K562 (cell line): Measurements from ENCODE around the gene SLC25A29. TPM values are rescaled to one million over a fixed set of nuclear protein-coding genes. Genes with fewer than 3 reads are reported as not detected.

Source experiments
- ATAC-seq: fragments of 200-7000 bp; cut with Tn5 transposase; 3 replicates; pipeline ENCODE4 v1.9.1; 2020; ENCODE audit warnings: moderate library complexity
- BruUV-seq: library from RNA; stranded (reverse); fragments of 400-500 nt; replicated peaks from 2 replicates; lab custom pipeline; 2021; lab: Mats Ljungman, UMichigan
- CTCF ChIA-PET: fragments of 300-600 bp; formaldehyde crosslinking; extraction: SDS; loops from one replicate; lab custom pipeline; 2021; ENCODE audit warnings: low intra/inter-chr PET ratio; lab: Yijun Ruan, JAX
- POLR2A ChIA-PET: fragments of 300-600, 350-650 bp; sonication (Branson Sonifier 250); formaldehyde crosslinking; extraction: SDS; loops from one replicate; lab custom pipeline; 2021; ENCODE audit warnings: antibody characterized with exemption, inconsistent platforms; lab: Yijun Ruan, JAX
- DNase-seq, 4 experiments: peaks; one replicate each; pipeline versions ENCODE4 v3.0.0 to v3.0.0-alpha.2; 2011 to 2018; ENCODE audit warnings: low spot score in 3 of 4, mixed read lengths in 3 of 4; ENCODE audit errors: extremely low read depth in 1 of 4
- FAIRE-seq: peaks from 2 replicates; lab custom pipeline; 2011; peaks lifted over from hg19 to GRCh38; lab: Jason Lieb, UNC
- H2AFZ ChIP-seq: 2 replicates; pipeline ENCODE4 v1.6.0; 2011; ENCODE audit warnings: low read depth, low read length, control low read depth, inconsistent platforms
- H3K27ac ChIP-seq: fragments of 200-600 bp; 3 replicates; pipeline ENCODE4 v1.8.0; 2011; ENCODE audit warnings: low read depth, mild to moderate bottlenecking, control low read depth, inconsistent platforms, low read length, moderate library complexity, mixed read lengths; ENCODE audit errors: extremely low read depth
- H3K27me3 ChIP-seq, 2 experiments: fragments of 300-600 bp in 1 of 2; 2 replicates in 1 of 2; 3 replicates in 1 of 2; pipeline versions ENCODE4 v1.6.0 to v1.8.0; 2011; ENCODE audit warnings: inconsistent platforms in 2 of 2, low read length in 2 of 2, mild to moderate bottlenecking in 1 of 2, mixed read lengths in 1 of 2, moderate library complexity in 1 of 2; ENCODE audit not compliant: control insufficient read depth in 2 of 2, insufficient read depth in 2 of 2
- H3K36me3 ChIP-seq: fragments of 300-600 bp; 3 replicates; pipeline ENCODE4 v1.8.0; 2011; ENCODE audit warnings: mild to moderate bottlenecking, low read length, inconsistent platforms; ENCODE audit not compliant: control insufficient read depth, insufficient read depth
- H3K4me1 ChIP-seq, 2 experiments: fragments of 200-600 bp in 1 of 2; replicated peaks in 1 of 2; 2 replicates in 1 of 2; 3 replicates in 1 of 2; pipeline versions ENCODE4 v1.5.1 to v1.8.0; 2011; ENCODE audit warnings: inconsistent platforms in 2 of 2, low read length in 2 of 2, mild to moderate bottlenecking in 1 of 2, mixed read lengths in 1 of 2, moderate library complexity in 1 of 2; ENCODE audit not compliant: control insufficient read depth in 2 of 2, insufficient read depth in 2 of 2
- H3K4me2 ChIP-seq: 2 replicates; pipeline ENCODE4 v1.6.1; 2011; ENCODE audit warnings: low read length, control low read depth, inconsistent platforms, mixed read lengths; ENCODE audit not compliant: insufficient read depth
- H3K4me3 ChIP-seq: fragments of 200-600 bp; sonication (generic), shearing (Covaris generic); 2 replicates; pipeline ENCODE4 v1.5.1; 2016; ENCODE audit warnings: control low read depth, inconsistent platforms
- H3K79me2 ChIP-seq: fragments of 200-600 bp; 3 replicates; pipeline ENCODE4 v1.8.0; 2011; ENCODE audit warnings: low read length, inconsistent platforms; ENCODE audit not compliant: control insufficient read depth, insufficient read depth
- H3K9ac ChIP-seq, 2 experiments: 2 replicates each; pipeline versions ENCODE4 v1.6.0 to v1.6.1; 2011; ENCODE audit warnings: low read depth in 2 of 2, low read length in 2 of 2, control low read depth in 1 of 2, inconsistent platforms in 1 of 2, mild to moderate bottlenecking in 1 of 2, mixed read lengths in 1 of 2; ENCODE audit not compliant: insufficient read depth in 1 of 2
- H3K9me1 ChIP-seq: one replicate; pipeline ENCODE4 v1.6.0; 2011; ENCODE audit warnings: inconsistent platforms, mild to moderate bottlenecking, low read length, moderate library complexity; ENCODE audit not compliant: control insufficient read depth, insufficient read depth
- H3K9me3 ChIP-seq: replicated peaks from 2 replicates; pipeline ENCODE4 v1.5.1; 2011; ENCODE audit warnings: low read depth, low read length, inconsistent platforms; ENCODE audit not compliant: control insufficient read depth, insufficient read depth
- H4K20me1 ChIP-seq: replicated peaks from 2 replicates; pipeline ENCODE4 v1.6.1; 2011; ENCODE audit warnings: low read length, inconsistent platforms, mixed read lengths; ENCODE audit not compliant: control insufficient read depth, insufficient read depth
- CAMTA2 ChIP-seq: fragments of 250-450 bp; sonication (Bioruptor Pico); conservative IDR thresholded peaks from 2 replicates; pipeline ENCODE4 v1.5.1; 2022
- CBFB ChIP-seq: sonication (generic); formaldehyde crosslinking; IDR thresholded peaks from 2 replicates; pipeline ENCODE4 v1.4.0; 2020; ENCODE audit warnings: mild to moderate bottlenecking, missing genetic modification reagents
- CCNT2 ChIP-seq: IDR thresholded peaks from 2 replicates; pipeline ENCODE4 v1.6.1; 2011; ENCODE audit warnings: borderline replicate concordance, low read depth, mild to moderate bottlenecking, moderate library complexity, mixed read lengths, low read length; ENCODE audit not compliant: insufficient read length; ENCODE audit errors: extremely low read depth
- ELF2 ChIP-seq: fragments of 250-450 bp; sonication (Bioruptor Pico); IDR thresholded peaks from 2 replicates; pipeline ENCODE4 v1.5.0; 2021; ENCODE audit warnings: mild to moderate bottlenecking
- LEF1 ChIP-seq: fragments of 450-650 bp; IDR thresholded peaks from 2 replicates; pipeline ENCODE4 v1.6.1; 2016; ENCODE audit warnings: mild to moderate bottlenecking
- MYBL2 ChIP-seq, 2 experiments: fragments of 450-650 bp in 1 of 2; sonication (generic) in 1 of 2; formaldehyde crosslinking in 1 of 2; IDR thresholded peaks; 2 replicates each; pipeline versions ENCODE4 v1.6.1 to v1.8.1; 2017 to 2022; ENCODE audit warnings: borderline replicate concordance in 1 of 2, inconsistent platforms in 1 of 2, low read depth in 1 of 2, mild to moderate bottlenecking in 1 of 2, missing genetic modification reagents in 1 of 2, moderate library complexity in 1 of 2
- MYC ChIP-seq, 2 experiments: fragments of 250-450 bp in 1 of 2; sonication (Bioruptor Pico) in 1 of 2; IDR thresholded peaks; 2 replicates each; pipeline versions ENCODE4 v1.5.1 to v1.6.1; 2012 to 2021; ENCODE audit warnings: low read depth in 2 of 2, borderline replicate concordance in 1 of 2, improper control_type of control experiment in 1 of 2, low read length in 1 of 2, mild to moderate bottlenecking in 1 of 2, moderate library complexity in 1 of 2
- NFIC ChIP-seq: fragments of 450-650 bp; IDR thresholded peaks from 2 replicates; pipeline ENCODE4 v1.6.1; 2017; ENCODE audit warnings: mild to moderate bottlenecking, inconsistent platforms
- STAT5A ChIP-seq: IDR thresholded peaks from 2 replicates; pipeline ENCODE4 v1.6.1; 2012; ENCODE audit warnings: low read length, inconsistent platforms, borderline replicate concordance
- ZNF584 ChIP-seq: fragments of 200-800 bp; sonication (Bioruptor generic); IDR thresholded peaks from 2 replicates; pipeline ENCODE4 v1.6.1; 2016; ENCODE audit warnings: low read depth, mild to moderate bottlenecking, missing genetic modification characterization, missing compliant biosample characterization
- ZNF778 ChIP-seq: fragments of 450-650 bp; formaldehyde crosslinking; IDR thresholded peaks from 2 replicates; pipeline ENCODE4 v1.4.0; 2020; ENCODE audit warnings: mild to moderate bottlenecking, moderate library complexity
- WGBS: fragments of 100-300 bp; shearing (Covaris generic); methylation state at CpG from one replicate; pipeline ENCODE4 v1.1.6; 2016; ENCODE audit warnings: low coverage, mixed read lengths; ENCODE audit not compliant: insufficient coverage; ENCODE audit errors: missing lambda C conversion rate; 5-methylcytosine and 5-hydroxymethylcytosine counted together
- in situ Hi-C: fragments of 300-500 bp; cut with MboI; formaldehyde crosslinking; loops from 4 replicates; pipeline ENCODE4 v1.15.0; 2018; ENCODE audit warnings: inconsistent platforms, mixed read lengths
- intact Hi-C: fragments of 100-400 bp; cut with micrococcal nuclease; formaldehyde crosslinking; loops from 2 replicates; pipeline ENCODE4 v1.14.2; 2022
- polyA plus RNA-seq, 8 experiments: library from polyadenylated mRNA; depleted of rRNA in 4 of 8; stranded (reverse) in 5 of 8; unstranded in 3 of 8; fragments of >200 nt; fragmentation: Nextera tagmentation in 2 of 8; fragmentation: Illumina TruSeq in 1 of 8; extraction: Ambion mirVana in 2 of 8; extraction: Trizol in 1 of 8; gene quantifications; 2 replicates each; pipeline versions ENCODE4 v1.2.1 to v1.2.3, GENCODE V29; 2011 to 2014; ENCODE audit warnings: inconsistent platforms in 1 of 8, missing spikeins in 1 of 8
- total RNA-seq, 7 experiments: library from RNA; depleted of rRNA in 6 of 7; stranded (reverse); fragments of >200 nt in 6 of 7; fragmentation: Illumina TruSeq in 2 of 7; extraction: Trizol in 2 of 7; gene quantifications; 2 replicates each; pipeline versions ENCODE4 v1.2.1 to v1.2.3, GENCODE V29; 2011 to 2021; ENCODE audit warnings: low replicate concordance in 1 of 7
- TF ChIP-seq, protein P1 (sequence below): fragments of 250-450 bp; sonication (Bioruptor Pico); IDR thresholded peaks from 2 replicates; pipeline ENCODE4 v1.8.0; 2022; ENCODE audit warnings: inconsistent platforms, mild to moderate bottlenecking, moderate library complexity, borderline replicate concordance
- TF ChIP-seq, protein P2 (sequence below): IDR thresholded peaks from 3 replicates; pipeline ENCODE4 v1.6.1; 2011; ENCODE audit warnings: borderline replicate concordance, mild to moderate bottlenecking, moderate library complexity; ENCODE audit not compliant: insufficient read length; ENCODE audit errors: extremely low read depth
- TF ChIP-seq, protein P3 (sequence below): fragments of 250-450 bp; sonication (Bioruptor Pico); IDR thresholded peaks from 2 replicates; pipeline ENCODE4 v1.8.0; 2021; ENCODE audit warnings: moderate library complexity, mild to moderate bottlenecking, inconsistent platforms
- TF ChIP-seq, protein P4 (sequence below): fragments of 450-650 bp; conservative IDR thresholded peaks from 2 replicates; pipeline ENCODE4 v1.6.1; 2016; ENCODE audit warnings: missing genetic modification characterization, low read depth, mild to moderate bottlenecking, missing compliant biosample characterization, moderate library complexity

SLC25A29 gene
- total and polyA plus RNA-seq, 9 of the 15 experiments (the other 6 are each of a cell fraction or from before 2014, with no cell fraction given): 0.07 to 17.5 (median 4.8) TPM

DNA sequence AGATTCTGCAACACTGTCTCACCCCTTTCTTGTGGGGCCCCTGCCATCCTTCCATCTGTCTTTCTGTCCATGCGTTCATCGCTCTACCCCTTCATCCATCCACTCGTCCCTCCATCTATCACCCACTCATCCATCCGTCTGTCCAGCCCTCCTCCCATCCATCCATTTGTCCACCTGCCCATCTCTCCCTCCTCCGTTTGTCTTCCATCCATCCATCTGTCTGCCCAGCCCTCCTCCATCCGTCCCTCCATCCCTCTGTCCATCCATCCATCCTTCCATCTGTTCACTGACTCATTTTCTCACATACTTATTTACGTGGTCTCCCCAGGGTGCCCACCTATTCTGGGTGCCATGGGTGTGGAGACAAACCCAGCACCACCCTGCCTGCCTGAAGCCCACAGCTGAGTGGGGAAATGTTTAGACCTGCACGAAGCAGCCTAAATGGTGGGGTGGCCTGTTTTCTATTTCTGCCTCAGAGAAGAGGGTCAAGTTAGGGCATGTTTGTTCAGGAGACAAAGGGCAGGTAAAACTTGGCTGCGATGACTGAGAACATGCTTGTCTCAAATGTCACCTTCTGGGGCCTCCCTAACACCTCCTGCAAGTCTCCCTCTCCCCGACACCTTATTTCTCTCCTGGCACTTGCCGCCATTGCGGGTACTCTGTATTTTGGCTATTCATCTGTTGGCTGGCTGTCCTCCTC is 14.1 kb upstream of the SLC25A29 start:
- H3K4me2 ChIP-seq: no peak overlapping the region
- peaks cover 0 to 8% of the 10 kb centered on the region in 2 experiments; a peak in 2 of 5 replicates for H3K27me3 ChIP-seq
- intact Hi-C loops: no loop called here
- no peak for ATAC-seq
- in situ Hi-C loops: no loop called here
- H3K79me2 ChIP-seq: no peaks in the 10 kb centered on the region
- H3K9me1 ChIP-seq: no peaks in the 10 kb centered on the region
- peaks cover 6 to 19% of the 10 kb centered on the region in 2 experiments; a peak in 3 of 5 replicates for H3K4me1 ChIP-seq
- no peak overlapping the region; a peak in 1 of 4 replicates for H3K9ac ChIP-seq
- no peaks in the 10 kb centered on the region for H3K36me3 ChIP-seq
- DNase-seq: no peak
- no peaks in the 10 kb centered on the region for H3K9me3 ChIP-seq
- H3K4me3 ChIP-seq: no peak overlapping the region
- no peak overlapping the region for H3K27ac ChIP-seq
- 24% methylated on average over 11 of the region's 12 CpGs for WGBS
- ChIA-PET POLR2A (interaction anchor here (0.7 to 3.6 kb wide), 2 partner anchors 12 to 164 kb away, joined by 3 to 29 read pairs; no protein-coding TSS in a partner anchor), CTCF (no interaction called here)
- H2AFZ ChIP-seq: no peak overlapping the region
- FAIRE-seq: no peak
- H4K20me1 ChIP-seq: no peaks in the 10 kb centered on the region
- BruUV-seq: no TSS peak
- TF ChIP-seq ZNF778 (CRISPR knock-in tag) (no peak), ZNF584 (no peak), CBFB (no peak), LEF1 (no peak), CAMTA2 (no peak), ELF2 (CRISPR knock-in tag) (no peak), CCNT2 (no peak), MYC (IDR thresholded peaks at IDR 0.05; ENCODE audit: low read depth, low read length) (no peak), MYC (CRISPR knock-in tag; IDR thresholded peaks at IDR 0.05; ENCODE audit: borderline replicate concordance, low read depth) (no peak), NFIC (no peak), STAT5A (no peak), MYBL2 (IDR thresholded peaks at IDR 0.05; ENCODE audit: low read depth) (no peak), MYBL2 (CRISPR knock-in tag; IDR thresholded peaks at IDR 0.05; ENCODE audit: borderline replicate concordance) (no peak)
- TF ChIP-seq, protein P1, sequence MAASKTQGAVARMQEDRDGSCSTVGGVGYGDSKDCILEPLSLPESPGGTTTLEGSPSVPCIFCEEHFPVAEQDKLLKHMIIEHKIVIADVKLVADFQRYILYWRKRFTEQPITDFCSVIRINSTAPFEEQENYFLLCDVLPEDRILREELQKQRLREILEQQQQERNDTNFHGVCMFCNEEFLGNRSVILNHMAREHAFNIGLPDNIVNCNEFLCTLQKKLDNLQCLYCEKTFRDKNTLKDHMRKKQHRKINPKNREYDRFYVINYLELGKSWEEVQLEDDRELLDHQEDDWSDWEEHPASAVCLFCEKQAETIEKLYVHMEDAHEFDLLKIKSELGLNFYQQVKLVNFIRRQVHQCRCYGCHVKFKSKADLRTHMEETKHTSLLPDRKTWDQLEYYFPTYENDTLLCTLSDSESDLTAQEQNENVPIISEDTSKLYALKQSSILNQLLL (CRISPR knock-in tag): no peak
- TF ChIP-seq, protein P2, sequence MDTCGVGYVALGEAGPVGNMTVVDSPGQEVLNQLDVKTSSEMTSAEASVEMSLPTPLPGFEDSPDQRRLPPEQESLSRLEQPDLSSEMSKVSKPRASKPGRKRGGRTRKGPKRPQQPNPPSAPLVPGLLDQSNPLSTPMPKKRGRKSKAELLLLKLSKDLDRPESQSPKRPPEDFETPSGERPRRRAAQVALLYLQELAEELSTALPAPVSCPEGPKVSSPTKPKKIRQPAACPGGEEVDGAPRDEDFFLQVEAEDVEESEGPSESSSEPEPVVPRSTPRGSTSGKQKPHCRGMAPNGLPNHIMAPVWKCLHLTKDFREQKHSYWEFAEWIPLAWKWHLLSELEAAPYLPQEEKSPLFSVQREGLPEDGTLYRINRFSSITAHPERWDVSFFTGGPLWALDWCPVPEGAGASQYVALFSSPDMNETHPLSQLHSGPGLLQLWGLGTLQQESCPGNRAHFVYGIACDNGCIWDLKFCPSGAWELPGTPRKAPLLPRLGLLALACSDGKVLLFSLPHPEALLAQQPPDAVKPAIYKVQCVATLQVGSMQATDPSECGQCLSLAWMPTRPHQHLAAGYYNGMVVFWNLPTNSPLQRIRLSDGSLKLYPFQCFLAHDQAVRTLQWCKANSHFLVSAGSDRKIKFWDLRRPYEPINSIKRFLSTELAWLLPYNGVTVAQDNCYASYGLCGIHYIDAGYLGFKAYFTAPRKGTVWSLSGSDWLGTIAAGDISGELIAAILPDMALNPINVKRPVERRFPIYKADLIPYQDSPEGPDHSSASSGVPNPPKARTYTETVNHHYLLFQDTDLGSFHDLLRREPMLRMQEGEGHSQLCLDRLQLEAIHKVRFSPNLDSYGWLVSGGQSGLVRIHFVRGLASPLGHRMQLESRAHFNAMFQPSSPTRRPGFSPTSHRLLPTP: no peak
- TF ChIP-seq, protein P3, sequence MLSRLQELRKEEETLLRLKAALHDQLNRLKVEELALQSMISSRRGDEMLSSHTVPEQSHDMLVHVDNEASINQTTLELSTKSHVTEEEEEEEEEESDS (CRISPR knock-in tag): no peak
- TF ChIP-seq, protein P4, sequence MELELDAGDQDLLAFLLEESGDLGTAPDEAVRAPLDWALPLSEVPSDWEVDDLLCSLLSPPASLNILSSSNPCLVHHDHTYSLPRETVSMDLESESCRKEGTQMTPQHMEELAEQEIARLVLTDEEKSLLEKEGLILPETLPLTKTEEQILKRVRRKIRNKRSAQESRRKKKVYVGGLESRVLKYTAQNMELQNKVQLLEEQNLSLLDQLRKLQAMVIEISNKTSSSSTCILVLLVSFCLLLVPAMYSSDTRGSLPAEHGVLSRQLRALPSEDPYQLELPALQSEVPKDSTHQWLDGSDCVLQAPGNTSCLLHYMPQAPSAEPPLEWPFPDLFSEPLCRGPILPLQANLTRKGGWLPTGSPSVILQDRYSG (tag): no peak
